Hepatocyte (in vitro differentiated cells): ENCODE results near the gene CATSPER4. TPM values are rescaled to one million over a fixed set of nuclear protein-coding genes. Genes with fewer than 3 reads are reported as not detected.
A peak's percentile ranks its signal among the peaks of the same experiment; 100 is the strongest.

Experiments used
- DNase-seq: peaks from one replicate; pipeline ENCODE4 v3.0.0-alpha.2; 2016; ENCODE audit warnings: low spot score
- H2AFZ ChIP-seq: fragments of 200-600 bp; sonication (generic); 2 replicates; pipeline ENCODE4 v1.6.0; 2016; ENCODE audit warnings: antibody characterized with exemption, mild to moderate bottlenecking
- H3K27ac ChIP-seq: fragments of 200-600 bp; sonication (generic); 2 replicates; pipeline ENCODE4 v1.5.1; 2016; ENCODE audit warnings: mild to moderate bottlenecking
- H3K27me3 ChIP-seq: fragments of 200-600 bp; sonication (generic); 2 replicates; pipeline ENCODE4 v1.6.1; 2016
- H3K36me3 ChIP-seq: fragments of 200-600 bp; sonication (generic); replicated peaks from 2 replicates; pipeline ENCODE4 v1.5.1; 2016; ENCODE audit warnings: low read depth; ENCODE audit not compliant: insufficient read depth
- H3K4me1 ChIP-seq: fragments of 200-600 bp; sonication (generic); 2 replicates; pipeline ENCODE4 v1.5.1; 2016; ENCODE audit warnings: mild to moderate bottlenecking, moderate library complexity; ENCODE audit not compliant: insufficient read depth
- H3K4me2 ChIP-seq: fragments of 200-600 bp; sonication (generic); 2 replicates; pipeline ENCODE4 v1.6.0; 2016
- H3K4me3 ChIP-seq: fragments of 200-600 bp; sonication (generic); 2 replicates; pipeline ENCODE4 v1.5.1; 2016; ENCODE audit warnings: mild to moderate bottlenecking
- H3K79me2 ChIP-seq: fragments of 200-600 bp; sonication (generic); 2 replicates; pipeline ENCODE4 v1.6.0; 2017; ENCODE audit warnings: mild to moderate bottlenecking
- H3K9me2 ChIP-seq: fragments of 200-600 bp; sonication (generic); replicated peaks from 2 replicates; pipeline ENCODE4 v1.6.0; 2017; ENCODE audit warnings: mild to moderate bottlenecking; ENCODE audit not compliant: insufficient read depth
- H3K9me3 ChIP-seq: fragments of 200-600 bp; sonication (generic); 2 replicates; pipeline ENCODE4 v1.5.1; 2016; ENCODE audit warnings: low read depth, mild to moderate bottlenecking
- H4K20me1 ChIP-seq: fragments of 200-600 bp; sonication (generic); 2 replicates; pipeline ENCODE4 v1.6.0; 2016; ENCODE audit warnings: mild to moderate bottlenecking; ENCODE audit not compliant: insufficient read depth, poor library complexity, severe bottlenecking
- CTCF ChIP-seq: fragments of 200-600 bp; sonication (generic); IDR thresholded peaks from 2 replicates; pipeline ENCODE4 v1.5.1; 2016; ENCODE audit warnings: antibody characterized with exemption, mild to moderate bottlenecking; ENCODE audit not compliant: poor library complexity
- EZH2 ChIP-seq: fragments of 200-600 bp; sonication (generic); IDR thresholded peaks from 2 replicates; pipeline ENCODE4 v1.6.1; 2016; ENCODE audit warnings: antibody characterized with exemption, mild to moderate bottlenecking, borderline replicate concordance
- EZH2phosphoT487 ChIP-seq: fragments of 200-600 bp; sonication (generic); IDR thresholded peaks from one replicate; pipeline ENCODE4 v1.6.1; 2018; ENCODE audit warnings: antibody characterized with exemption, mild to moderate bottlenecking, low read depth, moderate library complexity; ENCODE audit not compliant: unreplicated experiment, severe bottlenecking
- WGBS: methylation state at CpG from one replicate; pipeline ENCODE4 v1.1.6; 2016; ENCODE audit warnings: low lambda C conversion rate; ENCODE audit errors: missing lambda C conversion rate; 5-methylcytosine and 5-hydroxymethylcytosine counted together
- polyA plus RNA-seq: library from polyadenylated mRNA; unstranded; fragments of >200 nt; fragmentation: Nextera tagmentation; extraction: Ambion mirVana; gene quantifications from 2 replicates; pipeline ENCODE4 v1.2.1, GENCODE V29; 2016
- total RNA-seq: library from RNA; depleted of rRNA; stranded (reverse); fragments of >200 nt; gene quantifications from 2 replicates; pipeline ENCODE4 v1.2.3, GENCODE V29; 2014

Gene CATSPER4
- total and polyA plus RNA-seq, 2 experiments from 2014 or later: 0.07 TPM; not detected in 1

- peaks cover 51% of the 10 kb centered on the region for H3K79me2 ChIP-seq
- peak overlapping the region; percentile 44 for H3K4me3 ChIP-seq
- no peak for TF ChIP-seq EZH2phosphoT487
- no peak for TF ChIP-seq EZH2
- no peak for TF ChIP-seq CTCF
- H3K27me3 ChIP-seq: no peaks in the 10 kb centered on the region
- H3K36me3 ChIP-seq: no peaks in the 10 kb centered on the region
- 4% methylated on average over 30 of the region's 30 CpGs for WGBS
- H3K27ac ChIP-seq: peak overlapping the region; percentile 90
- H2AFZ ChIP-seq: peak overlapping the region; percentile 94
- peaks cover 5% of the 10 kb centered on the region for H3K4me1 ChIP-seq
- no peaks in the 10 kb centered on the region for H4K20me1 ChIP-seq
- H3K9me2 ChIP-seq: no peaks in the 10 kb centered on the region
- no peaks in the 10 kb centered on the region for H3K9me3 ChIP-seq
- DNase-seq: peak; percentile 47
- peak overlapping the region; percentile 89 for H3K4me2 ChIP-seq
These were observed 44.4 kb downstream of the CATSPER4 start for GRCh38 chr1:26234644-26235370.

- H3K9me2 ChIP-seq: no peaks in the 10 kb centered on the region
- H3K9me3 ChIP-seq: no peaks in the 10 kb centered on the region
- H2AFZ ChIP-seq: no peak overlapping the region
- H3K4me1 ChIP-seq: peaks cover 5% of the 10 kb centered on the region
- no peaks in the 10 kb centered on the region for H3K36me3 ChIP-seq
- peaks cover 61% of the 10 kb centered on the region for H3K79me2 ChIP-seq
- no peaks in the 10 kb centered on the region for H3K27me3 ChIP-seq
- no peak for TF ChIP-seq EZH2phosphoT487
- no peak for TF ChIP-seq CTCF
- no peak for TF ChIP-seq EZH2
- no peak overlapping the region for H3K27ac ChIP-seq
- H3K4me3 ChIP-seq: no peak overlapping the region
- 81% methylated on average over 6 of the region's 6 CpGs for WGBS
- DNase-seq: no peak
- no peaks in the 10 kb centered on the region for H4K20me1 ChIP-seq
- peak overlapping the region; percentile 1 for H3K4me2 ChIP-seq
These were observed 47.0 kb downstream of the CATSPER4 start for GRCh38 chr1:26237230-26237966.

- no peak overlapping the region for H2AFZ ChIP-seq
- WGBS: 95% methylated on average over 4 of the region's 4 CpGs
- peaks cover 5% of the 10 kb centered on the region for H3K4me1 ChIP-seq
- TF ChIP-seq CTCF (no peak), EZH2 (no peak), EZH2phosphoT487 (no peak)
- peaks cover 68% of the 10 kb centered on the region for H3K79me2 ChIP-seq
- no peak for DNase-seq
- no peaks in the 10 kb centered on the region for H3K9me3 ChIP-seq
- H3K9me2 ChIP-seq: no peaks in the 10 kb centered on the region
- H4K20me1 ChIP-seq: no peaks in the 10 kb centered on the region
- H3K27me3 ChIP-seq: no peaks in the 10 kb centered on the region
- no peaks in the 10 kb centered on the region for H3K36me3 ChIP-seq
- no peak overlapping the region for H3K27ac ChIP-seq
- no peak overlapping the region for H3K4me2 ChIP-seq
- H3K4me3 ChIP-seq: no peak overlapping the region
These were observed 49.5 kb downstream of the CATSPER4 start for GRCh38 chr1:26239936-26240335.

Other genes with a start within 250 kb of the CATSPER4 start
- gene PAFAH2, start 192.5 kb upstream of the CATSPER4 start, total RNA-seq: 19.6 and 24.6 TPM in 2 replicates
- gene PAFAH2, start 192.5 kb upstream of the CATSPER4 start, polyA plus RNA-seq: 22.7 TPM in 2 replicates
- 0.17 and 0.84 TPM in 2 replicates for gene EXTL1, start 168.8 kb upstream of the CATSPER4 start, total RNA-seq
- gene EXTL1, start 168.8 kb upstream of the CATSPER4 start, polyA plus RNA-seq: 1.3 and 1.6 TPM in 2 replicates
- 1.8 and 6.6 TPM in 2 replicates for gene SLC30A2, start 144.5 kb upstream of the CATSPER4 start, total RNA-seq
- gene SLC30A2, start 144.5 kb upstream of the CATSPER4 start, polyA plus RNA-seq: 4.5 and 4.8 TPM in 2 replicates
- 2.9 and 5.7 TPM in 2 replicates for gene TRIM63, start 123.0 kb upstream of the CATSPER4 start, total RNA-seq
- 8.2 and 9.5 TPM in 2 replicates for gene TRIM63, start 123.0 kb upstream of the CATSPER4 start, polyA plus RNA-seq
- 12.5 and 16.8 TPM in 2 replicates for gene PDIK1L, start 78.8 kb upstream of the CATSPER4 start, total RNA-seq
- 2.6 and 4.4 TPM in 2 replicates for gene PDIK1L, start 78.8 kb upstream of the CATSPER4 start, polyA plus RNA-seq
- gene FAM110D, start 31.5 kb upstream of the CATSPER4 start, total RNA-seq: 0.10 and 0.16 TPM in 2 replicates
- 0.40 and 0.44 TPM in 2 replicates for gene FAM110D, start 31.5 kb upstream of the CATSPER4 start, polyA plus RNA-seq
- not detected in 2 replicates for gene C1orf232, start 21.6 kb upstream of the CATSPER4 start, total RNA-seq
- not detected in 2 replicates for gene C1orf232, start 21.6 kb upstream of the CATSPER4 start, polyA plus RNA-seq
- 20.5 and 25.7 TPM in 2 replicates for gene ZNF593, start 20.7 kb upstream of the CATSPER4 start, total RNA-seq
- 69.1 and 71.8 TPM in 2 replicates for gene ZNF593, start 20.7 kb upstream of the CATSPER4 start, polyA plus RNA-seq
- 0.10 TPM in 1 of 2 replicates, not detected in the other for gene ZNF593OS, start 18.8 kb upstream of the CATSPER4 start, total RNA-seq
- gene ZNF593OS, start 18.8 kb upstream of the CATSPER4 start, polyA plus RNA-seq: 0.45 and 2.1 TPM in 2 replicates
- gene CNKSR1, start 13.1 kb upstream of the CATSPER4 start, total RNA-seq: 13.3 and 18.1 TPM in 2 replicates
- 31.4 and 38.6 TPM in 2 replicates for gene CNKSR1, start 13.1 kb upstream of the CATSPER4 start, polyA plus RNA-seq
- gene CEP85, start 43.6 kb downstream of the CATSPER4 start, total RNA-seq: 11.4 and 14.6 TPM in 2 replicates
- gene CEP85, start 43.6 kb downstream of the CATSPER4 start, polyA plus RNA-seq: 12.4 and 15.3 TPM in 2 replicates
- 35.9 and 36.6 TPM in 2 replicates for gene SH3BGRL3, start 89.5 kb downstream of the CATSPER4 start, total RNA-seq
- 411 and 420 TPM in 2 replicates for gene SH3BGRL3, start 89.5 kb downstream of the CATSPER4 start, polyA plus RNA-seq
- 3.1 and 6.9 TPM in 2 replicates for gene UBXN11, start 116.0 kb downstream of the CATSPER4 start, total RNA-seq
- gene UBXN11, start 116.0 kb downstream of the CATSPER4 start, polyA plus RNA-seq: 17.1 and 34.0 TPM in 2 replicates
- 1.2 and 8.1 TPM in 2 replicates for gene CD52, start 127.4 kb downstream of the CATSPER4 start, total RNA-seq
- 3.9 and 12.9 TPM in 2 replicates for gene CD52, start 127.4 kb downstream of the CATSPER4 start, polyA plus RNA-seq
- gene CRYBG2, start 163.5 kb downstream of the CATSPER4 start, total RNA-seq: 7.1 and 15.6 TPM in 2 replicates
- 20.1 and 21.6 TPM in 2 replicates for gene CRYBG2, start 163.5 kb downstream of the CATSPER4 start, polyA plus RNA-seq
- not detected in 2 replicates for gene ZNF683, start 182.1 kb downstream of the CATSPER4 start, total RNA-seq
- not detected in 2 replicates for gene ZNF683, start 182.1 kb downstream of the CATSPER4 start, polyA plus RNA-seq
- gene LIN28A, start 220.2 kb downstream of the CATSPER4 start, total RNA-seq: 0.43 and 0.64 TPM in 2 replicates
- gene LIN28A, start 220.2 kb downstream of the CATSPER4 start, polyA plus RNA-seq: 0.13 and 0.23 TPM in 2 replicates
- gene DHDDS, start 241.7 kb downstream of the CATSPER4 start, total RNA-seq: 34.2 and 42.9 TPM in 2 replicates
- 44.9 and 53.9 TPM in 2 replicates for gene DHDDS, start 241.7 kb downstream of the CATSPER4 start, polyA plus RNA-seq